Panc1 (cell line): ENCODE results near the gene ARG2. TPM values are rescaled to one million over a fixed set of nuclear protein-coding genes. Genes with fewer than 3 reads are reported as not detected.

ENCODE experiments used
- ATAC-seq: fragments of 200-7000 bp; cut with Tn5 transposase; 2 replicates; pipeline ENCODE4 v1.9.1; 2020; ENCODE audit warnings: mild to moderate bottlenecking, moderate library complexity
- BruUV-seq: library from RNA; stranded (reverse); fragments of 400-500 nt; replicated peaks from 2 replicates; lab custom pipeline; 2021; lab: Mats Ljungman, UMichigan
- CTCF ChIA-PET: fragments of 300-600 bp; sonication (Branson Sonifier 250); formaldehyde crosslinking; loops from one replicate; lab custom pipeline; 2022; ENCODE audit warnings: antibody characterized with exemption; lab: Charles Lee
- POLR2A ChIA-PET: fragments of 300-600 bp; sonication (Branson Sonifier 250); formaldehyde crosslinking; loops from one replicate; lab custom pipeline; 2022; ENCODE audit warnings: antibody characterized with exemption; lab: Charles Lee
- DNase-seq: peaks from one replicate; pipeline ENCODE4 v3.0.0-alpha.2; 2010; ENCODE audit warnings: low read depth, low spot score
- H3K27ac ChIP-seq: 2 replicates; pipeline ENCODE4 v1.5.1; 2011; ENCODE audit warnings: mild to moderate bottlenecking, low read length, inconsistent platforms
- H3K27me3 ChIP-seq: fragments of 200-500 bp; sonication (Bioruptor generic); 2 replicates; pipeline ENCODE4 v1.6.0; 2014; ENCODE audit warnings: low read length, inconsistent platforms; ENCODE audit not compliant: control insufficient read depth, insufficient read depth
- H3K36me3 ChIP-seq: fragments of 200-500 bp; sonication (Bioruptor generic); 2 replicates; pipeline ENCODE4 v1.5.1; 2014; ENCODE audit warnings: inconsistent platforms, mild to moderate bottlenecking, low read length, moderate library complexity; ENCODE audit not compliant: control insufficient read depth, insufficient read depth
- H3K4me1 ChIP-seq: 2 replicates; pipeline ENCODE4 v1.5.1; 2011; ENCODE audit warnings: inconsistent platforms, mild to moderate bottlenecking, low read length, moderate library complexity; ENCODE audit not compliant: control insufficient read depth, insufficient read depth
- H3K4me3 ChIP-seq, 2 experiments: 2 replicates each; pipeline ENCODE4 v1.5.1; 2011 to 2012; ENCODE audit warnings: low read depth in 2 of 2, low read length in 2 of 2, mild to moderate bottlenecking in 2 of 2, inconsistent platforms in 1 of 2, moderate library complexity in 1 of 2
- H3K9me3 ChIP-seq: fragments of 200-500 bp; sonication (Bioruptor generic); 2 replicates; pipeline ENCODE4 v1.5.1; 2014; ENCODE audit warnings: low read depth, mild to moderate bottlenecking, inconsistent platforms, low read length, moderate library complexity; ENCODE audit not compliant: control insufficient read depth, insufficient read depth
- POLR2AphosphoS5 ChIP-seq: IDR thresholded peaks from 2 replicates; pipeline ENCODE4 v1.6.1; 2012; ENCODE audit warnings: mild to moderate bottlenecking, low read depth, low read length, moderate library complexity
- SIN3A ChIP-seq: IDR thresholded peaks from 2 replicates; pipeline ENCODE4 v1.6.1; 2012; ENCODE audit warnings: low read depth, mild to moderate bottlenecking, low read length, moderate library complexity, borderline replicate concordance; ENCODE audit not compliant: insufficient read depth
- TCF7L2 ChIP-seq: IDR thresholded peaks from 2 replicates; pipeline ENCODE4 v1.6.1; 2011; ENCODE audit warnings: mild to moderate bottlenecking, low read depth, low read length, inconsistent platforms
- in situ Hi-C: cut with HindIII; loops from 2 replicates; pipeline ENCODE4 v1.10.0; 2016; ENCODE audit warnings: low sequenced_read_pairs, low pct_unique_long_range_greater_than_20kb
- intact Hi-C: fragments of 100-400 bp; cut with micrococcal nuclease; formaldehyde crosslinking; loops from one replicate; pipeline ENCODE4 v1.10.0; 2022; ENCODE audit not compliant: unreplicated experiment
- total RNA-seq: library from RNA; stranded (reverse); gene quantifications from one replicate; pipeline ENCODE4 v1.2.1, GENCODE V29; 2021; ENCODE audit not compliant: unreplicated experiment
- TF ChIP-seq, protein P1 (sequence below), 2 experiments: IDR thresholded peaks; 2 replicates each; pipeline ENCODE4 v1.6.1; 2011 to 2012; ENCODE audit warnings: low read depth in 2 of 2, control low read depth in 1 of 2, low read length in 1 of 2, mild to moderate bottlenecking in 1 of 2, moderate library complexity in 1 of 2; ENCODE audit not compliant: insufficient read depth in 1 of 2
- TF ChIP-seq, protein P2 (sequence below): fragments of 450-650 bp; IDR thresholded peaks from 2 replicates; pipeline ENCODE4 v1.5.1; 2017; ENCODE audit warnings: mild to moderate bottlenecking

ARG2 gene
- total RNA-seq, 1 experiment from 2014 or later = 1.1 TPM

DNA sequence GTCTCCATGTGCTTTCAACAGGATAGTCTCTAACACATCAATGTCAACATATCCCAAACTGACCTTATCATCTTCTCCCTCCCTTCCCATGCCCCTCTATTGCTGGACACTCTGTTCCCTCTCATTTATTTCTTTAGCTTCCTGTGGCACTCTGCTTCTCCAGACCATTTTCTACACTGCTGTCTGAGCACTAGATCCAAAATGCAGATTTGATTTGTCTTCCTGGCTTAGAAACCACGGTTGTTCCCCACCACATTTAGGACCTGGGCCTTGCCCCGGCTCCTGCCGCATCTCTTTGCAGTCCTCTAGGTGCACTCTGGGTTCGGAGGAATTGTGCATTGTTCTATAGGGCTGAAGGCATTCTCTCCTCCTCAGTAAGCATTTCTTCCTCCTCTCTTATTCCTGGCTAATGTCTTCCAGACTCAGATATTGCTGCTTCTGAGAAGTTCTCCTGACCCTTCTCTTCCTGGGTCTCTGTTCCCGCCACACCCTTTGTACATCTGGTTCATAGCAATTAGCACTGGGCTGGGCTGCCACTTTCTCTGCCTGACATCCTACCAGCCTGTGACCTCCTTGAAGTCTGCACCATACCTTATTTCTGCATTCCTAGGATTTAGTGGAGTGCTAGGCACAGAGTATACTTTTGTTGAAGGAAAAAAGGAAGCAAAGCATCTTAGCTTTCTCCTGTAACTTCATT lies 13.9 kb downstream of the ARG2 start:
- BruUV-seq = no TSS peak
- CTCF ChIA-PET = no interaction called here
- intact Hi-C loops = no loop called here
- in situ Hi-C loops = no loop called here
- Histone ChIP-seq H3K36me3 (no peaks in the 10 kb centered on the region), H3K27me3 (no peaks in the 10 kb centered on the region), H3K4me3 (no peak overlapping the region), H3K4me1 (no peaks in the 10 kb centered on the region; the same call in 1 of the 2 replicates), H3K9me3 (no peaks in the 10 kb centered on the region), H3K27ac (no peak overlapping the region)
- POLR2A ChIA-PET = no interaction called here
- DNase-seq (no peak), ATAC-seq (no peak)
- TF ChIP-seq POLR2AphosphoS5 = no peak
- TF ChIP-seq, protein P1, sequence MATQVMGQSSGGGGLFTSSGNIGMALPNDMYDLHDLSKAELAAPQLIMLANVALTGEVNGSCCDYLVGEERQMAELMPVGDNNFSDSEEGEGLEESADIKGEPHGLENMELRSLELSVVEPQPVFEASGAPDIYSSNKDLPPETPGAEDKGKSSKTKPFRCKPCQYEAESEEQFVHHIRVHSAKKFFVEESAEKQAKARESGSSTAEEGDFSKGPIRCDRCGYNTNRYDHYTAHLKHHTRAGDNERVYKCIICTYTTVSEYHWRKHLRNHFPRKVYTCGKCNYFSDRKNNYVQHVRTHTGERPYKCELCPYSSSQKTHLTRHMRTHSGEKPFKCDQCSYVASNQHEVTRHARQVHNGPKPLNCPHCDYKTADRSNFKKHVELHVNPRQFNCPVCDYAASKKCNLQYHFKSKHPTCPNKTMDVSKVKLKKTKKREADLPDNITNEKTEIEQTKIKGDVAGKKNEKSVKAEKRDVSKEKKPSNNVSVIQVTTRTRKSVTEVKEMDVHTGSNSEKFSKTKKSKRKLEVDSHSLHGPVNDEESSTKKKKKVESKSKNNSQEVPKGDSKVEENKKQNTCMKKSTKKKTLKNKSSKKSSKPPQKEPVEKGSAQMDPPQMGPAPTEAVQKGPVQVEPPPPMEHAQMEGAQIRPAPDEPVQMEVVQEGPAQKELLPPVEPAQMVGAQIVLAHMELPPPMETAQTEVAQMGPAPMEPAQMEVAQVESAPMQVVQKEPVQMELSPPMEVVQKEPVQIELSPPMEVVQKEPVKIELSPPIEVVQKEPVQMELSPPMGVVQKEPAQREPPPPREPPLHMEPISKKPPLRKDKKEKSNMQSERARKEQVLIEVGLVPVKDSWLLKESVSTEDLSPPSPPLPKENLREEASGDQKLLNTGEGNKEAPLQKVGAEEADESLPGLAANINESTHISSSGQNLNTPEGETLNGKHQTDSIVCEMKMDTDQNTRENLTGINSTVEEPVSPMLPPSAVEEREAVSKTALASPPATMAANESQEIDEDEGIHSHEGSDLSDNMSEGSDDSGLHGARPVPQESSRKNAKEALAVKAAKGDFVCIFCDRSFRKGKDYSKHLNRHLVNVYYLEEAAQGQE (IDR thresholded peaks at IDR 0.05; ENCODE audit: insufficient read depth in 1 of 2, low read depth in 2 of 2, low read length in 1 of 2) = no peak
- TF ChIP-seq, protein P2, sequence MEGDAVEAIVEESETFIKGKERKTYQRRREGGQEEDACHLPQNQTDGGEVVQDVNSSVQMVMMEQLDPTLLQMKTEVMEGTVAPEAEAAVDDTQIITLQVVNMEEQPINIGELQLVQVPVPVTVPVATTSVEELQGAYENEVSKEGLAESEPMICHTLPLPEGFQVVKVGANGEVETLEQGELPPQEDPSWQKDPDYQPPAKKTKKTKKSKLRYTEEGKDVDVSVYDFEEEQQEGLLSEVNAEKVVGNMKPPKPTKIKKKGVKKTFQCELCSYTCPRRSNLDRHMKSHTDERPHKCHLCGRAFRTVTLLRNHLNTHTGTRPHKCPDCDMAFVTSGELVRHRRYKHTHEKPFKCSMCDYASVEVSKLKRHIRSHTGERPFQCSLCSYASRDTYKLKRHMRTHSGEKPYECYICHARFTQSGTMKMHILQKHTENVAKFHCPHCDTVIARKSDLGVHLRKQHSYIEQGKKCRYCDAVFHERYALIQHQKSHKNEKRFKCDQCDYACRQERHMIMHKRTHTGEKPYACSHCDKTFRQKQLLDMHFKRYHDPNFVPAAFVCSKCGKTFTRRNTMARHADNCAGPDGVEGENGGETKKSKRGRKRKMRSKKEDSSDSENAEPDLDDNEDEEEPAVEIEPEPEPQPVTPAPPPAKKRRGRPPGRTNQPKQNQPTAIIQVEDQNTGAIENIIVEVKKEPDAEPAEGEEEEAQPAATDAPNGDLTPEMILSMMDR = no peak
- TF ChIP-seq TCF7L2 = no peak
- TF ChIP-seq SIN3A = no peak

DNA sequence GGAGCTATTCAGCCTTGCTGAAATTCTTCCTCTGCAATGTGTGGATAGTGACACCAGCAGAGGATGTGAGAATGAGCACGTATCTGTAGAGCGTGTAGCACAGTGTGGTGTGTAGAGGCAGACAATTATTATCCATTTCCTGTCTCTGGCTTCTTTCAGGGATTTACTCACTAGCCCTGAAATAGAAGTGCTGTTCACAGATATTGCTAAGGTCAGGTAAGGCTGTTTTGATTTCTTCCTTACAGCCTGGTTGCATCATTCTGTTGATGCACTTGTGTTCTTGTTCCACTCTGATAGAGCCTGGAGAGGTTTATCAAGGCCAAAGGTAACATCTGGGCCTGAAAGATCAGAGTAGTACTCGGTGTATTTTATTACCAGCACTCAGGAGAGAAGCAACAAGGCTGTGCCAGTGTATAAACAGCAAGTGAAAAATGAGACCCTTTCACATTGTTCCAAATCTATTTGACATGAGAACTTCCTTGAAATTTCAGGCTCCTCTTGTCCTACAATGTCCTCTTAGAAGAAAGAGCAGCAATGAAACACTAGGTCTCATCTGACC lies 16.7 kb downstream of the ARG2 start:
- TF ChIP-seq, protein P1 (IDR thresholded peaks at IDR 0.05; ENCODE audit: insufficient read depth in 1 of 2, low read depth in 2 of 2, low read length in 1 of 2) = no peak
- TF ChIP-seq TCF7L2 = no peak
- TF ChIP-seq, protein P2 = no peak
- no peak for TF ChIP-seq POLR2AphosphoS5
- TF ChIP-seq SIN3A = no peak
- Histone ChIP-seq H3K4me1 (no peaks in the 10 kb centered on the region; the same call in 1 of the 2 replicates), H3K4me3 (no peak overlapping the region), H3K36me3 (no peaks in the 10 kb centered on the region), H3K9me3 (no peaks in the 10 kb centered on the region), H3K27me3 (no peaks in the 10 kb centered on the region), H3K27ac (no peak overlapping the region)
- in situ Hi-C loops = no loop called here
- ATAC-seq = no peak
- intact Hi-C loops = no loop called here
- no TSS peak for BruUV-seq
- ChIA-PET POLR2A (interaction anchor here (0.6 kb wide), 1 partner anchor 75 kb away, joined by 6 read pairs; no protein-coding TSS in a partner anchor), CTCF (no interaction called here)
- no peak for DNase-seq
